Activated T-helper 2 cell treated with anti-CD3 and anti-CD28 coated beads, Interferon-gamma antibody, Interleukin-2, Interleukin-4, amounts not matched to agents 10 μg/mL and 5 μg/mL and 100 μg/mL, durations not matched to agents 14 hours and 24 hours and 36 hours (primary cell): ENCODE data around the gene KAZN. TPM values are rescaled to one million over a fixed set of nuclear protein-coding genes. Genes with fewer than 3 reads are reported as not detected.

Experiments used
- DNase-seq: peaks from one replicate; pipeline ENCODE4 v3.0.0; 2021; ENCODE audit warnings: low spot score
- H3K27ac Mint-ChIP-seq: one replicate; pipeline ENCODE4 v1.8.0; 2021; ENCODE audit warnings: mixed read lengths
- H3K27me3 Mint-ChIP-seq: one replicate; pipeline ENCODE4 v1.8.0; 2021; ENCODE audit warnings: low read depth, mixed read lengths
- H3K36me3 Mint-ChIP-seq: one replicate; pipeline ENCODE4 v1.8.0; 2021; ENCODE audit warnings: low read depth, mixed read lengths
- H3K4me1 Mint-ChIP-seq: one replicate; pipeline ENCODE4 v1.8.0; 2021; ENCODE audit warnings: low read depth, mixed read lengths
- H3K4me3 Mint-ChIP-seq: one replicate; pipeline ENCODE4 v1.8.0; 2021; ENCODE audit warnings: low read depth, mild to moderate bottlenecking, moderate library complexity, mixed read lengths
- H3K9me3 Mint-ChIP-seq: one replicate; pipeline ENCODE4 v1.8.0; 2021; ENCODE audit warnings: mixed read lengths
- intact Hi-C: fragments of 100-400 bp; cut with micrococcal nuclease; formaldehyde crosslinking; loops from one replicate; pipeline ENCODE4 v1.15.1; 2023
- total RNA-seq: library from RNA; stranded (reverse); gene quantifications from 2 replicates; pipeline ENCODE4 v1.2.3, GENCODE V29; 2022

KAZN gene
- total RNA-seq, 1 donor from 2014 or later, result 0.68 TPM

DNA sequence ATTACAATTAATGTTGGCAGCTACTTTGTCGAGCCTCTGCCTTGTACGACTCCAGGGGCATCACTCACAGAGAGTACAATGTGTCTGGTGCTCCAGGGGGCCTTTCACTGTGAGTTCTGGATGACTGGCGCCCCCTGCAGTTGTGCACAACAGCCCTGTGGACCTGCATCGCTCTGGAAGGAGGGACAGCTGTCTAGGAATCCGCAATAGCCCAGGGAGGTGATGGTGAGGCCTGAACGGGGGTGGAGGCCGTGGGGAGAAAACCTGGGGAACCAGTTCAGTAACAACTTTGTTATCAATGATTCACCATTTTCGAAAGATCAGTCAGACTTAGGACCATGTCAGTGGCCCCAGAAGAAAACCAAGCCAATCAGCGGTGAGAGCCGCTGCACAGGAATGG is 189.1 kb downstream of the KAZN start:
- no peak for DNase-seq
- no peaks in the 10 kb centered on the region for H3K4me1 Mint-ChIP-seq
- H3K9me3 Mint-ChIP-seq, result no peaks in the 10 kb centered on the region
- no peak overlapping the region for H3K4me3 Mint-ChIP-seq
- H3K27ac Mint-ChIP-seq, result no peak overlapping the region
- H3K27me3 Mint-ChIP-seq, result no peaks in the 10 kb centered on the region
- intact Hi-C loops, result no loop called here
- H3K36me3 Mint-ChIP-seq, result no peaks in the 10 kb centered on the region

DNA sequence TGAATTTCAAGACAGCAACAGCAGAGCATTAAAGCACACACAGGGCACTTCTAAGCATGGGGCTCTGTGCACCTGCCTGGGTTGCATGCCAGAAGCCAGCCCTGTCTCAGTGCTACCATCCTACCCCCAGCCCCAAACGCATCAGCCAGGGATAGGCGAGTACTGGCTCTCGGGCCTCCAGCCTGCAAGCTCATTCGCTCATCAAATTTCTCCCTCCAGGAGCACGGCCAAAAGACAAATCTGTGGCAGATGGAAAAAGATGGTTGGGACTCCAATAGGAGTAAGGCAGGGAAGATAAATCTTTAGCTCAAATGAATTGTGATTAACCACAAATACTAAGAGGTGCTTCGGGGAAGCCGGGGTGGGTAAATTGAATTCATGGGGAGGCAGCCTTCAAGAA is 189.6 kb downstream of the KAZN start:
- Mint-ChIP-seq H3K27me3 (no peaks in the 10 kb centered on the region), H3K4me1 (no peaks in the 10 kb centered on the region), H3K36me3 (no peaks in the 10 kb centered on the region), H3K9me3 (no peaks in the 10 kb centered on the region), H3K4me3 (no peak overlapping the region), H3K27ac (no peak overlapping the region)
- intact Hi-C loops, result no loop called here
- DNase-seq, result no peak

DNA sequence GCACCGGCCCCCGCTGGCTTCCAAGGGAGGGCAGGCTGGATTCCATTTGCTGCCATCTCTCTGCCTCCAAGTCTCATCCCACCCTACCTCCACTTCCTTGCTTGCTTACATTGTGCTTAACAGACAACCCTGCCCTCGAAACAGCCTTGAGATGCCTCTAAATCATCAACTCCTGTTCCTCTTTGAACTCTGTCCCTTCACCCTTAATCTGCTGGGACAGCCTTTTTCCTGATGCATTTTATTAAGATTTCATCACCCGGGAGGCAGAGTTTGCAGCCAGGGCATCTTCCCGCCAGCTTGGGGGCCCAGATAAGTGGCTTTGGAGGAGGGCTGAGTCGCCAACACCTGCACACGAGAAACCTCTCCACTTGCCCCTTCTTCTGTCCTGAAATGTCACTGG is 192.5 kb downstream of the KAZN start:
- Mint-ChIP-seq H3K27ac (no peak overlapping the region), H3K9me3 (no peaks in the 10 kb centered on the region), H3K36me3 (no peaks in the 10 kb centered on the region), H3K4me1 (no peaks in the 10 kb centered on the region), H3K4me3 (no peak overlapping the region), H3K27me3 (no peaks in the 10 kb centered on the region)
- DNase-seq, result no peak
- intact Hi-C loops, result no loop called here

DNA sequence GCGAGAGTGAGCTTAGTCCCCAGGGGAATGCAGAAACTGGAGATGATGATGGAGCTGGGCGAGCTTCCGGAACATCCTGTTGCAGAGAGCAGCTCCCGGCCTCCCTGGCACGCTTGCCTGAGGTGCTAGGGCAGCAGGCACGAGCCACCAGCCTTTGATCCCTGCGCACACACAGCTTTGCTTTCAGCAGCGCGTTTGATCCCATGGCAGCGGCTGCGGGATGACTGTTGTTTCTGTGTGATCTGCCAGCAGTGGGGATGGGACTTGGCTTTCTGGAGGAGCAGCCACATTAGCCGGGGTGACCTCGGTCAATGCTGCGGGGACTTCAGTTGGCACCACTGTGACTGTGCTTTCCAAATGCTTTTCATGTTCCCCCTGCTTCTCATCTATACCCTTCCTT is 193.2 kb downstream of the KAZN start:
- H3K27ac Mint-ChIP-seq, result no peak overlapping the region
- intact Hi-C loops, result no loop called here
- no peak for DNase-seq
- no peaks in the 10 kb centered on the region for H3K27me3 Mint-ChIP-seq
- no peak overlapping the region for H3K4me3 Mint-ChIP-seq
- no peaks in the 10 kb centered on the region for H3K9me3 Mint-ChIP-seq
- H3K4me1 Mint-ChIP-seq, result no peaks in the 10 kb centered on the region
- H3K36me3 Mint-ChIP-seq, result no peaks in the 10 kb centered on the region

DNA sequence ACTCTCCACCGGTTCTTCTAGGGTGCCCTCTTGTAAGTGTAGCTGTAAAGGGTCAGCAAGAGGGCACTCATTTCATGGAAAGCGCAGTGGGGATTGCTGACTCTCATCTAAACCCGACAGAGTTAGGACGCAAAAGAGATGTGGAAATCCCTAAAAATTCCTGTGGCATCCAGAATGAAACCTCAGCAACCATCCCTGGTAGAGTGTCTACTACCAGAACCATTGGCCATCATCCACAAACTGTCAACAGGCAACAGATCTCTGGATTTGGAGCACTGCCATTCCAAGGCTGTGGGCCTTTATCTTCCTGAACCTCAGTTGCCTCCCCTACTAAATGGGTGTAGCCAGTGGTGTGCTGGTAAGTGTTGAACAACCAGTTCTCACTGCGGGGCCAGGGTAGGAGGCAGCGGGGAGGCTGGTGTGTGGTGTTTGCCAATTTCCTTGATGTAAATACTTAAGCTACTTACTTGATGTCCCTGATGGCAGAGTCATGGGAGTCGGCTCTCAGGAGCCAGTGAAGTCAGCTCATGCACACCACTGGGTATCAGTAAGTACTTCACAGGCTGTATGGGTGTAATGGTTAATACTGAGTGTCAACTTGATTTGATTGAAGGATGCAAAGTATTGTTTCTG is 195.8 kb downstream of the KAZN start:
- no peaks in the 10 kb centered on the region for H3K4me1 Mint-ChIP-seq
- H3K4me3 Mint-ChIP-seq, result no peak overlapping the region
- intact Hi-C loops, result no loop called here
- H3K36me3 Mint-ChIP-seq, result no peaks in the 10 kb centered on the region
- no peaks in the 10 kb centered on the region for H3K9me3 Mint-ChIP-seq
- no peak for DNase-seq
- H3K27ac Mint-ChIP-seq, result no peak overlapping the region
- H3K27me3 Mint-ChIP-seq, result no peaks in the 10 kb centered on the region

DNA sequence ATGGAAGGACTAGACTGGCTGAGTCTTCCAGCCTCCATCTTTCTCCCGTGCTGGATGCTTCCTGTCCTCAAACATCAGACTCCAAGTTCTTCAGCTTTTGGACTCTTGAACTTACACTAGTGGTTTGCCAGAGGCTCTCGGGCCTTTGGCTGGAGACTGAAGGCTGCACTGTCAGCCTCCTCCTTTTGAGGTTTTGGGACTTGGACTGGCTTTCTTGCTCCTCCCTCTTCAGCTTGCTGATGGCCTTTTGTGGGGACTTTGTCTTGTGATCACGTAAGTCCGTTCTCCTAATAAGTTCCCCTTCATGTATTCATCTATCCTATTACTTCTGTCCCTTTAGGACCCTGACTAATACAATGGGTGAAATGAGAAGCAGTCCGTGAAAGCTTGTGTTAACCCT is 196.4 kb downstream of the KAZN start:
- Mint-ChIP-seq H3K27me3 (no peaks in the 10 kb centered on the region), H3K36me3 (no peaks in the 10 kb centered on the region), H3K9me3 (no peaks in the 10 kb centered on the region), H3K27ac (no peak overlapping the region), H3K4me3 (no peak overlapping the region), H3K4me1 (no peaks in the 10 kb centered on the region)
- no peak for DNase-seq
- intact Hi-C loops, result no loop called here

DNA sequence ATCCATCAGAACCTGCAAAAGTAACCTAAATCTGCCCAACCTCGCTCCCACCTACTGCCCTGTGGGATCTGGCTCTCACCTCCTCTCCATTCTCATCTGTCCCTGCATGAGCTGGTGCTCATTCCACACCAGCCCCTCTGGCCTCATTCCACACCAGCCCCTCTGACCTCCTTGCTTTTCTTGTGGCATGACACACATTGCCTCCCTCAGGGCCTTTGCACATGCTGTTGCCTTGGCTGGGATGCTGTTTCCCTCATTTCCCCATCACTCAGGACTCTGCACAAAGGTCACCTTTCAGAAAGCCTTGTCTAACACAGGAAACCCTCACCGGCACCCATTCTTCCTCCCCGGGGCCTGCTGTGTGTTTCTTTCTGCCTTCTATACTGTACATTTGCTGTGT is 197.1 kb downstream of the KAZN start:
- Mint-ChIP-seq H3K4me1 (no peaks in the 10 kb centered on the region), H3K27ac (no peak overlapping the region), H3K9me3 (no peaks in the 10 kb centered on the region), H3K36me3 (no peaks in the 10 kb centered on the region), H3K27me3 (no peaks in the 10 kb centered on the region), H3K4me3 (no peak overlapping the region)
- intact Hi-C loops, result no loop called here
- DNase-seq, result no peak

DNA sequence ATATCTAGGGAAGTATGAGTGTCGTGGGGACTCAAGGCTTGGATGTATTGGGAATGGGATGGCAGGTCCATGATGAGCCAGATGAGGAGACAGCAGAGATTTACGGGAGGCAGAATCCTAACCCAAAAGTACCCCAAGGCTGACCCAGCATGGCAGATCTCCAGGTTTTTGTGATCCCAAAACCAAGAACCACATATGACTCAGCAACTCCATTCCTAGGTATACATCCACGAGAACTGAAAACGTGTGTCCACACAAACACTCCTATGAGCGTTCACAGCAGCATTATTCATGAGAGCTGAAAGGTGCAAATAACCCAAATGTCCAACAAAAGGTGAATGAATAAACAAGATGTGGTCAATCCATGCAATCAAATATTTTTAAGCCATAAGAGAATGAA is 201.5 kb downstream of the KAZN start:
- DNase-seq, result no peak
- no peaks in the 10 kb centered on the region for H3K4me1 Mint-ChIP-seq
- H3K4me3 Mint-ChIP-seq, result no peak overlapping the region
- H3K27ac Mint-ChIP-seq, result no peak overlapping the region
- H3K9me3 Mint-ChIP-seq, result no peaks in the 10 kb centered on the region
- H3K36me3 Mint-ChIP-seq, result no peaks in the 10 kb centered on the region
- intact Hi-C loops, result no loop called here
- no peaks in the 10 kb centered on the region for H3K27me3 Mint-ChIP-seq

DNA sequence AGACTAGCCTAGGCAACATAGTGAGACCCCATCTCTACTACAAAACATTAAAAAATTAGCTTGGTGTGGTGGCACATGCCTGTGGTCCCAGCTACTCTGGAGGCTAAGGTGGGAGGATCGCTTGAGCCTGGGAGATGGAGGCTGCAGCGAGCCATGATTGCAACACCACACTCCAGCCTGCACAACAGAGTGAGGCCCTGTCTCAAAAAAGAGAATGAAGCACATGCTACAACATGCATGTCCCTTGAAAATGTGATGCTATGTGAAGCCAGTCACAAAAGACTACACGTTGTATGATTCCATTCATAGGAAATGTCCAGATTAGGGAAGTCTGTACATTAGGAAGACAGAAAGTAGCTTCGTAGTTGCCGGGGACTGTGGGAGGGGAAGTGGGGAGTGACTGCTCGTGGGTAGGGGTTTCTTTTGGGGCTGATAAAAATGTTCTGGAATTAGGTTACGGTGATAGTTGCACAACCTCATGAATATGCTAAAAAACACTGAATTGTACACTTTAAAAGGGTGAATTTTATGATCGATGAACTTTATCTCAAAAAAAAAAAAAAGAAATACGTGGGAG is 202.1 kb downstream of the KAZN start:
- Mint-ChIP-seq H3K4me3 (no peak overlapping the region), H3K4me1 (no peaks in the 10 kb centered on the region), H3K36me3 (no peaks in the 10 kb centered on the region)

DNA sequence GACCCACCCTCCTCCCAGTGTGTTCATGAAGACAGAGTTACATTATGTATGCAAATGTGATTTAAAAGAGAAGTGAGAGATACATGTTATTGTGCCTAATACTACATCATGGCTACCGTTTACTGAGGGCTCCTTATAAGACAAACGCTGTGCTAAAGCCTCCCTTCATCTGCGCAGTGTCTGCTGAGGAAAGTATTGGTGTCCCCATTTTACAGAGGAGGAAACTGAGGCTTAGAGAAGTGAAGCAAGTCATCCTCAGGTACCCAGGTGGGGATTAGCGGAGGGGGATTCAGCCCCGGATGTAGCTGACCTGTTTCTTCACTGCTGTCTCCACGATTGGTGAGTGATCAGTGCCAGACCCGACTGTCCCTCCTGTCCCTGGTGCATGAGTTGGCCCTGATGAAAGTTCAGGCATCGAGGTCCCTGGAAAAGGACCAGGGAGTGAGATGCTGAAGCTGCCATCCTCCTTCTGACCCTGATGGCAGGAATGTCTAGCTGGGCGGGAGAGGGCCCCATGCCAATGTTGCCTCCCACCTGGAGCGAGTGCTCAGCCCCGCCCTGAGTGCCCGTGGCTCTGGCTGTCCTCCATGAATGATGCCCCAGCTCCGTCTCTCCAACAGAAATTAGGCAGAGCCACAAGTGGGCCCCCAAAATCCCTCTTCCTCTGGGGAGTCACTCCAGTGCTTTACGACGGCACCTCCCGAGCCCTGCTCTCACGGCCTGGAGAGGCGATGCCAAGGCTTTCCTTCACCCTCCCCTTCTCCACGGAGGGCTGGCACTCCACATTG is 204.7 kb downstream of the KAZN start:
- Mint-ChIP-seq H3K4me1 (no peaks in the 10 kb centered on the region), H3K9me3 (peaks cover 5% of the 10 kb centered on the region)
- intact Hi-C loops, result no loop called here

More for the DNA sequence above, 202.1 kb downstream of the KAZN start:
- Mint-ChIP-seq H3K27ac (no peak overlapping the region), H3K27me3 (no peaks in the 10 kb centered on the region), H3K9me3 (no peaks in the 10 kb centered on the region)
- intact Hi-C loops, result no loop called here
- no peak for DNase-seq

DNA sequence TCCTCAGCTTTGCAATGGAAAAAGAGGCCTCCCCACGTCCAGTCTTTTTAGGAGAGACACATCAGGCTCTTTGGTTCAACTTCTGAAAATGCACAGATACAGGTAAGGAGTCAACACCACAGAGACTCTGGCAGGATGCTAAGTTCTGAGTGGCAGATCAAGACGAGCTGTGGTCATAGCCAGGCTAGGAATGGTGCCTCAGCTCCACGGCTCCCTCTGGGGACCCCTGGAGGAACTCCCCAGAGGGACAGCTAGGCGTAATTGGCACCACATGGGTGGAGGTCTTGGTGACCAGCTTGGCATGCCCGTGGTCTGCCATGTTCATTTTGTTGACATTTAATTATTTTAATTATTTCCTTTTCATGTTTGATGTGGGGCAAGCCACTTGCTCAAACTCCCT is 206.1 kb downstream of the KAZN start:
- H3K4me3 Mint-ChIP-seq, result no peak overlapping the region
- H3K36me3 Mint-ChIP-seq, result no peaks in the 10 kb centered on the region
- H3K9me3 Mint-ChIP-seq, result peaks cover 5% of the 10 kb centered on the region
- intact Hi-C loops, result no loop called here
- no peaks in the 10 kb centered on the region for H3K4me1 Mint-ChIP-seq
- DNase-seq, result no peak
- no peaks in the 10 kb centered on the region for H3K27me3 Mint-ChIP-seq
- H3K27ac Mint-ChIP-seq, result no peak overlapping the region

More for the DNA sequence above, 204.7 kb downstream of the KAZN start:
- no peak for DNase-seq
- Mint-ChIP-seq H3K27me3 (no peaks in the 10 kb centered on the region), H3K36me3 (no peaks in the 10 kb centered on the region), H3K27ac (no peak overlapping the region), H3K4me3 (no peak overlapping the region)

DNA sequence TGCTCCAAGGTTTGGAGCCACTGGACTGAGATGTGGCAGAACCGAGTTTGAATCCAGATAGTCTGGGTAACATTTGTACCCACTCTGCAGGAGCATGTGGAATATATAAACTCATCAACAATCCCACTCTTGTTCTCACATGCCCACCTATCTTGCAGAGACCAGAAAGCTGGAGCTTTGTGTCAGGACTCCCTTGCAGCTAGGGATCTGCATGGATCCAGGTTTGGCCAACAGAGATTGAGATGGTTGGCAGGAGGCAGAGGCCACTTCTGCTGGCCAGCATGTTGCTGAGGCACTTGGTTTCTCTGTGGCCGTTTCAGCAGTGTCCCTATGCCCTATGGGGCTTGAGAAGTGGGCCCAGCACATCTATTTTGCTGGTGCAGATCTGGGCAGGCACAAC is 208.3 kb downstream of the KAZN start:
- H3K36me3 Mint-ChIP-seq, result no peaks in the 10 kb centered on the region
- intact Hi-C loops, result no loop called here

DNA sequence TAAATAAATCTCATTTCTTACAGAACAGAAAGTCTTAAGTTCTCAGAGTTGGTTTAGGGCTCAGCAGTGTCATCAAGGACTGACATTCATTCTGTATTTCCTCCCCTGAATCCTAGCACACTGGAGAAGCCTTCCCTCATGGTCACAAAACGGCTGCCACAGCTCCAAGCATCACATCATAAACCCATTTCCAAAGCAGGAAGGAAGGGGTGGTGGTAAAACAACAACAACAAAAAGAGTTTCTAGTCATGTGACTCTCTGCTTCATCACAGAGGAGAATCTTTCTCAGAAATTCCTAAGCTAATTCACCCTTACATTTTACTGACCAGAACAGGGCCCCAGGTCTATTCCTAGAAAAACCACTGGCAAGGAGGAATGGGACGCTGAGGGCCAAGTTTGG is 210.3 kb downstream of the KAZN start:
- no peak overlapping the region for H3K27ac Mint-ChIP-seq
- H3K9me3 Mint-ChIP-seq, result peaks cover 5% of the 10 kb centered on the region
- H3K4me3 Mint-ChIP-seq, result no peak overlapping the region
- H3K36me3 Mint-ChIP-seq, result no peaks in the 10 kb centered on the region
- no peak for DNase-seq
- no peaks in the 10 kb centered on the region for H3K27me3 Mint-ChIP-seq
- no peaks in the 10 kb centered on the region for H3K4me1 Mint-ChIP-seq
- intact Hi-C loops, result no loop called here

More for the DNA sequence above, 208.3 kb downstream of the KAZN start:
- H3K4me1 Mint-ChIP-seq, result no peaks in the 10 kb centered on the region
- no peaks in the 10 kb centered on the region for H3K27me3 Mint-ChIP-seq
- H3K9me3 Mint-ChIP-seq, result peaks cover 5% of the 10 kb centered on the region
- no peak overlapping the region for H3K4me3 Mint-ChIP-seq
- DNase-seq, result no peak
- no peak overlapping the region for H3K27ac Mint-ChIP-seq
